DND-41 (cell line): ENCODE results near the gene NOL11.

Experiments
- ATAC-seq: fragments of 200-7000 bp; cut with Tn5 transposase; 3 replicates; pipeline ENCODE4 v1.9.1; 2021; ENCODE audit warnings: low read depth; ENCODE audit not compliant: insufficient read depth
- DNase-seq: peaks from one replicate; pipeline ENCODE4 v3.0.0-alpha.2; 2020
- H2AFZ ChIP-seq: 2 replicates; pipeline ENCODE4 v1.6.0; 2012; ENCODE audit warnings: low read depth, low read length
- H3K27ac ChIP-seq: 2 replicates; pipeline ENCODE4 v1.5.1; 2012; ENCODE audit warnings: low read length, inconsistent platforms
- H3K27me3 ChIP-seq: fragments of 200-600 bp; sonication (generic); 2 replicates; pipeline ENCODE4 v1.6.0; 2012; ENCODE audit warnings: low read length, mild to moderate bottlenecking, inconsistent platforms; ENCODE audit not compliant: insufficient read depth, poor library complexity
- H3K36me3 ChIP-seq: 2 replicates; pipeline ENCODE4 v1.5.1; 2012; ENCODE audit warnings: low read length, inconsistent platforms; ENCODE audit not compliant: insufficient read depth
- H3K4me1 ChIP-seq: 2 replicates; pipeline ENCODE4 v1.5.1; 2012; ENCODE audit warnings: mild to moderate bottlenecking, low read length; ENCODE audit not compliant: insufficient read depth
- H3K4me2 ChIP-seq: 2 replicates; pipeline ENCODE4 v1.6.0; 2012; ENCODE audit warnings: mild to moderate bottlenecking, moderate library complexity, low read length, inconsistent platforms; ENCODE audit not compliant: insufficient read depth
- H3K4me3 ChIP-seq, 2 experiments: fragments of 200-600 bp in 1 of 2; shearing (Covaris generic) in 1 of 2; 2 replicates each; pipeline ENCODE4 v1.5.1; 2012 to 2016; ENCODE audit warnings: inconsistent platforms in 2 of 2, low read length in 2 of 2, mild to moderate bottlenecking in 2 of 2, low read depth in 1 of 2, moderate library complexity in 1 of 2
- H3K79me2 ChIP-seq: 2 replicates; pipeline ENCODE4 v1.6.0; 2012; ENCODE audit warnings: low read length, inconsistent platforms; ENCODE audit not compliant: insufficient read depth
- H3K9ac ChIP-seq: 2 replicates; pipeline ENCODE4 v1.6.0; 2012; ENCODE audit warnings: low read depth, mild to moderate bottlenecking, inconsistent platforms, low read length, moderate library complexity
- H3K9me3 ChIP-seq: 2 replicates; pipeline ENCODE4 v1.5.1; 2012; ENCODE audit warnings: low read length, moderate library complexity, mild to moderate bottlenecking, inconsistent platforms; ENCODE audit not compliant: insufficient read depth, severe bottlenecking
- H4K20me1 ChIP-seq: 2 replicates; pipeline ENCODE4 v1.6.0; 2012; ENCODE audit warnings: low read length; ENCODE audit not compliant: insufficient read depth
- EZH2 ChIP-seq: IDR thresholded peaks from 3 replicates; pipeline ENCODE4 v1.6.1; 2012; ENCODE audit warnings: borderline replicate concordance, low read depth, mild to moderate bottlenecking, moderate library complexity, low read length, inconsistent platforms; ENCODE audit not compliant: severe bottlenecking
- TF ChIP-seq, protein P1 (sequence below): IDR thresholded peaks from 2 replicates; pipeline ENCODE4 v1.5.1; 2012; ENCODE audit warnings: borderline replicate concordance, low read length, moderate library complexity, mild to moderate bottlenecking; ENCODE audit not compliant: poor library complexity, severe bottlenecking; ENCODE audit errors: extremely low read depth

NOL11 gene

DNA sequence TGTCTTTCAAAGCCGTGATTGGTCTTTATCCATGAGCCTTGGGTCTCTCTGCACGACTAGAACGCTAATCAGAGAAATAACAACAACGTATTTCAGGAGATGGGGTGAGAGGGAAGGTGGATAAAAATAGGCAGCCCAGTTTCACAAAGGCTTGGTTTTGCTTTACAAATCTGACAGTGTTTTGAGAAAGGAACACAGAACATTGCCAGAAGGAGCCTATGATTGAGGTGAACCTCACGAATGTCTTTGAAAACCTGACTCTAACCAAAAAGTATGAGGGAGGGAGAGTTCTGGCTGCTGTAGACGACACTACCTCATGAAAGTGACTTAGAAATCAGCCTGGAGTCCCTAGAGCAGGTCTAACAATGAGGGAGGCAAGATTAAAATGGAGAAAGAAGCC is 38.0 kb upstream of the NOL11 start:
- Histone ChIP-seq H3K27me3 (no peaks in the 10 kb centered on the region), H3K4me2 (no peak overlapping the region), H3K36me3 (peaks cover 4% of the 10 kb centered on the region; the same call in 1 of the 2 replicates), H3K79me2 (no peaks in the 10 kb centered on the region), H4K20me1 (no peaks in the 10 kb centered on the region), H3K9me3 (no peaks in the 10 kb centered on the region), H3K4me3 (no peak overlapping the region), H2AFZ (no peak overlapping the region), H3K27ac (no peak overlapping the region), H3K4me1 (no peaks in the 10 kb centered on the region), H3K9ac (no peak overlapping the region)
- TF ChIP-seq, protein P1, sequence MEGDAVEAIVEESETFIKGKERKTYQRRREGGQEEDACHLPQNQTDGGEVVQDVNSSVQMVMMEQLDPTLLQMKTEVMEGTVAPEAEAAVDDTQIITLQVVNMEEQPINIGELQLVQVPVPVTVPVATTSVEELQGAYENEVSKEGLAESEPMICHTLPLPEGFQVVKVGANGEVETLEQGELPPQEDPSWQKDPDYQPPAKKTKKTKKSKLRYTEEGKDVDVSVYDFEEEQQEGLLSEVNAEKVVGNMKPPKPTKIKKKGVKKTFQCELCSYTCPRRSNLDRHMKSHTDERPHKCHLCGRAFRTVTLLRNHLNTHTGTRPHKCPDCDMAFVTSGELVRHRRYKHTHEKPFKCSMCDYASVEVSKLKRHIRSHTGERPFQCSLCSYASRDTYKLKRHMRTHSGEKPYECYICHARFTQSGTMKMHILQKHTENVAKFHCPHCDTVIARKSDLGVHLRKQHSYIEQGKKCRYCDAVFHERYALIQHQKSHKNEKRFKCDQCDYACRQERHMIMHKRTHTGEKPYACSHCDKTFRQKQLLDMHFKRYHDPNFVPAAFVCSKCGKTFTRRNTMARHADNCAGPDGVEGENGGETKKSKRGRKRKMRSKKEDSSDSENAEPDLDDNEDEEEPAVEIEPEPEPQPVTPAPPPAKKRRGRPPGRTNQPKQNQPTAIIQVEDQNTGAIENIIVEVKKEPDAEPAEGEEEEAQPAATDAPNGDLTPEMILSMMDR: no peak
- TF ChIP-seq EZH2: no peak
- no peak for ATAC-seq
- DNase-seq: no peak

DNA sequence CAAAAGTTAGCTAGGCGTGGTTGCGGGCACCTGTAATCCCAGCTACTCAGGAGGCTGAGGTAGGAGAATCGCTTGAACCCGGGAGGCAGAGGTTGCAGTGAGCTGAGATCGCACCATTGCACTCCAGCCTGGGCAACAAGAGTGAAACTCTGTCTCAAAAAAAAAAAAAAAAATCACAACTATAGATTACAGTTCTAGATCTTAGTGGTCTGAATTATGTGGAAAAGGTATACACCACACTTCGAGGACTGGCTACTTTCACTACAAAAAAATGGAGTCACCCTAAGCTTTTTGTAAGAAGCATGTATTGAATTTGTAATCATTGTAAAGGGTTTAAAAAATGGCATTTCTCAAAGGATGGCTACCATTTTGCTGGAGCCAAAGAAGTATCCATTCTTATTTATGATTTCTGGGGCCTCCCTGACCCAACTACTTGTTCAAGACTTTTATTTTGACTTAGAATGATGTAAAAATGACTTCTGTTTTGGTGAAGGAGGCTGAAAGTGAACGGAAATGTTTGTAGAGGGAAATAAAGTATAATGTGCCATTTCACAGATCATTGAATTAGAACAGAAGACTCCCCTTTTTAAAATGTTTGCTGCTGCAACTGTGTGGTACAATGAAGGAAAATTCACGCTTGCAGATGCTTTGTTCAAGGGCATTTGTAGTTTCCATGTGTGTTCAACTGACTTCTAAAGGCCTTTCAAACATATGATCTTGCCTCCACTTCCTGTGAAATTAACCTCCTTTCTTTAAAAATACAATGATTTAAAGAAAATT is 37.1 kb upstream of the NOL11 start:
- no peak overlapping the region for H3K9ac ChIP-seq
- no peaks in the 10 kb centered on the region for H3K79me2 ChIP-seq
- H3K4me3 ChIP-seq: no peak overlapping the region
- H4K20me1 ChIP-seq: no peaks in the 10 kb centered on the region
- no peak for DNase-seq
- H2AFZ ChIP-seq: no peak overlapping the region
- H3K9me3 ChIP-seq: no peaks in the 10 kb centered on the region
- H3K4me2 ChIP-seq: no peak overlapping the region
- H3K27me3 ChIP-seq: no peaks in the 10 kb centered on the region
- no peak for TF ChIP-seq EZH2
- TF ChIP-seq, protein P1: no peak
- peaks cover 4% of the 10 kb centered on the region; the same call in 1 of the 2 replicates for H3K36me3 ChIP-seq
- ATAC-seq: no peak
- H3K4me1 ChIP-seq: no peaks in the 10 kb centered on the region
- H3K27ac ChIP-seq: no peak overlapping the region

DNA sequence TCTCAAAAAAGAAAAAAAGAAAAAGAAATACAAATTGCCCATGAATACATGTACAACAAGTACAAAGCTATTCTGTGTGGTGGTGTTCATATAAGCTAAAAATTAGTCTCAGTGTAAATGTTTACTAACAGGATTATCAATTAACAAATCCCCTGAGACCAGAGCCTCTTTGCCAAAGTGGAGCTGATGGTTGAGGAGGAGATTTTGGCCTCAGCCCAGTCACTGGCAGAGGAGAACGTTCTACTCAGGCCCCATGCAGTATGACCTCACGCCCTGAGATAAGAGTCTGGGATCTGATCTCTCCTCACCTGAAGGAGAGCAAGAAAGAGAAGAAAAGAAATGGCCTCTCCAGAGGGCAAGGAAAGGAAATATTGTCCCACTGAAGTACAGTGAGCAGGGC is 35.5 kb upstream of the NOL11 start:
- Histone ChIP-seq H2AFZ (no peak overlapping the region), H3K4me2 (no peak overlapping the region), H3K79me2 (no peaks in the 10 kb centered on the region), H3K9me3 (no peaks in the 10 kb centered on the region), H3K9ac (no peak overlapping the region), H3K27ac (no peak overlapping the region), H3K27me3 (no peaks in the 10 kb centered on the region), H3K4me3 (no peak overlapping the region), H3K36me3 (peaks cover 4% of the 10 kb centered on the region; the same call in 1 of the 2 replicates), H3K4me1 (no peaks in the 10 kb centered on the region), H4K20me1 (no peaks in the 10 kb centered on the region)
- no peak for DNase-seq
- TF ChIP-seq EZH2: no peak
- TF ChIP-seq, protein P1: no peak
- ATAC-seq: no peak

DNA sequence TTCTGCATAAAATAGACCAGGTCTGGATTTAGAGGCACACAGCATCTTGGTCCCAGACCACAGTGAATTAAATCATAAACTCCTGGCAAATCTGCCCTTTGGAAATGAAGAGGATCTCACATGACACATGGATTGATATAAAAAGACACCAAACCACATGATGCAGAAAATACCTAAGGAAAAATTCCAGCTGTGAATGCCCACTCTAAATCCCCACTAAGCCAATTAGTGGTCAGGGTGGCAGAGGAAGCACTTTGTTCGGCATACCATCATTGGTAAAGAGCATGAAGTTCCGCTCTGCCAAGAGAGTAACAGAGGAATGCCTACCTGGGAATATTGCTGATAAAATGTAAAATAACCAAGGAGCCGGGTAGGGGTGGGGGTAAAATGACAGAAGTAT is 32.4 kb upstream of the NOL11 start:
- TF ChIP-seq, protein P1: no peak
- TF ChIP-seq EZH2: no peak
- Histone ChIP-seq H3K27me3 (no peaks in the 10 kb centered on the region), H3K9me3 (no peaks in the 10 kb centered on the region), H3K36me3 (no peaks in the 10 kb centered on the region), H3K9ac (no peak overlapping the region), H3K4me2 (no peak overlapping the region), H2AFZ (no peak overlapping the region), H3K27ac (no peak overlapping the region), H4K20me1 (no peaks in the 10 kb centered on the region), H3K4me3 (no peak overlapping the region), H3K4me1 (no peaks in the 10 kb centered on the region), H3K79me2 (no peaks in the 10 kb centered on the region)
- ATAC-seq (no peak), DNase-seq (no peak)
